Muscle layer of colon (tissue), 2 donors: ENCODE results near the gene ARHGAP27.

Experiments used
- H3K27ac ChIP-seq: one replicate; pipeline ENCODE4 v1.7.0; 2013; ENCODE audit warnings: low read depth, mild to moderate bottlenecking, low read length, moderate library complexity
- H3K27me3 ChIP-seq, 2 donors: one replicate each; pipeline ENCODE4 v1.7.0; 2013; ENCODE audit warnings: low read length in 2 of 2, mild to moderate bottlenecking in 2 of 2; ENCODE audit not compliant: insufficient read depth in 2 of 2, control insufficient read depth in 1 of 2
- H3K36me3 ChIP-seq: one replicate; pipeline ENCODE4 v1.7.0; 2013; ENCODE audit warnings: mild to moderate bottlenecking, low read length; ENCODE audit not compliant: insufficient read depth
- H3K4me1 ChIP-seq: one replicate; pipeline ENCODE4 v1.7.0; 2013; ENCODE audit warnings: mild to moderate bottlenecking, low read length; ENCODE audit not compliant: insufficient read depth
- H3K4me3 ChIP-seq, 2 donors: one replicate each; pipeline ENCODE4 v1.7.0; 2013; ENCODE audit warnings: low read length in 2 of 2, low read depth in 1 of 2, mild to moderate bottlenecking in 1 of 2, moderate library complexity in 1 of 2
- H3K9ac ChIP-seq: one replicate; pipeline ENCODE4 v1.7.0; 2013; ENCODE audit warnings: low read length
- H3K9me3 ChIP-seq: one replicate; pipeline ENCODE4 v1.7.0; 2013; ENCODE audit warnings: mild to moderate bottlenecking, low read length
- donor health status: abdominal sarcoma.
- donor health status: Adenocarcinoma of cecum.

Gene ARHGAP27

DNA sequence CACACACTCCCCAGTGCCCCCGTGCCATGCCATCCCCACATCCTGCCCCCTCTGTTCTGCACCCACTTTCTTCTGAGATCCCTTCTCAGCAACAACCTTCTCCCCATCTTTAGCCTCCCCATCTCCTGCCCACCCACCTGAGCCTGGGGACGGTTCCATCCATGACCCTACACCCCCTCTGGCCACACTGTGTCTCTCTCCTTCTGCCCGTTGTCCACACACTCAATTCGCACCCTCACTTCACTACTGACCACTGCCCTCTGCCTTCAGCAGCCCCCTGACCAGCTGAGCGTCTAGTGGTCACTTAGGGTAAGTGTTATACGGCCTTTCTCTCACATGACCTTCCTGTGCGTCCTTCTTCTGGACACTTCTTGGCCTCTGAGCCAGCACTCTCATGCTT is 6.1 kb downstream of the ARHGAP27 start:
- Histone ChIP-seq H3K36me3 (no peaks in the 10 kb centered on the region), H3K27ac (no peak overlapping the region), H3K9me3 (no peaks in the 10 kb centered on the region), H3K27me3 (peaks cover 21 to 45% of the 10 kb centered on the region in 2 donors), H3K4me3 (no peak overlapping the region), H3K4me1 (peaks cover 18% of the 10 kb centered on the region), H3K9ac (no peak overlapping the region)

- Histone ChIP-seq H3K9ac (no peak overlapping the region), H3K4me1 (peaks cover 18% of the 10 kb centered on the region), H3K27ac (no peak overlapping the region), H3K27me3 (peaks cover 21 to 39% of the 10 kb centered on the region in 2 donors), H3K9me3 (no peaks in the 10 kb centered on the region), H3K36me3 (no peaks in the 10 kb centered on the region), H3K4me3 (no peak overlapping the region)
Observed at GRCh38 chr17:45425984-45426413, 6.7 kb downstream of the ARHGAP27 start.

DNA sequence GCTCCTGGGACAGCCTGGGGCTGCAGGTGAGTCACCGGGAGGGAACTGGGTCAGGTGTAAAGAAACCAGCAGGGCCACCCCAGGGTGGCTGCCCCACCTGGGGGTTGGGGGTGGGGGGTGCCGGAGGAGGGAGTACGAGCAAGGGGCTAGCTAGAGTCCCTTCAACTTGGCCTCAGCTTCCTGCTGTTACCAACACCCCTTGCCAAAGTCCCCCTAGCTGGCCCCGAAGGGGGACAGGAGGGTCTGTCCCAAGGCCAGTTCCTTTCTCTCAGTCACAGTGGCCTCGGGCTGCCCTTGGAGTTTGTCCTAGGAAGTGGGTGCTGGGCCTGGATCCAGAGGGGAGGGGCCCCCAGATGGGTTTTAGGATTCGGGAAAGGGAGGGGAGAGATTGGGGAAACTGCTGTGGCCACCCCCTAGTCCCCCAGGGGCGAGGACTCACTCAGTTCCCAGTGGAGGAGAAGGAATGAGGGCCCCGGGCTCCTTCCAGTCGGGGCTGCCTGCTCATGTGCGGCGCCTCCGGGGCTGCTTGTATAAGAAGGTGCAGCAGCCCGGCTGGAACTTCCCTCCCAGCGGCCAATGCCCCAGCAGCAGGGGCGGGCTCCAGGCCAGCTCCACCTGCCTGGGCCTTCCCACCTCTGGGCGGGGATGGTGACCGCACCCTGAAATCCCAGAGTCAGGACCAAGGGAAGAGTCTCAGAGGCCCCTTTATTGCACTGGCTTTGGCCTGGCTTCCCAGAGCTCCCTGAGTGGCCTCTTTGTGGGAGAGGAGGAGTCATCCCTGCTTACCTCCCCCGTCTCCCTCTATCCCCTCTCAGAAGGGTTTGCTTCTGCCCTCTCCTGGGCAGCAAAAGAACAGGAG is 7.3 kb downstream of the ARHGAP27 start:
- H3K9me3 ChIP-seq: no peaks in the 10 kb centered on the region
- no peak overlapping the region for H3K9ac ChIP-seq
- no peak overlapping the region for H3K27ac ChIP-seq
- peaks cover 17 to 33% of the 10 kb centered on the region in 2 donors for H3K27me3 ChIP-seq
- H3K4me3 ChIP-seq: no peak overlapping the region
- H3K4me1 ChIP-seq: peaks cover 14% of the 10 kb centered on the region
- no peaks in the 10 kb centered on the region for H3K36me3 ChIP-seq

- Histone ChIP-seq H3K9me3 (no peaks in the 10 kb centered on the region), H3K27me3 (peaks cover 13 to 27% of the 10 kb centered on the region in 2 donors), H3K36me3 (no peaks in the 10 kb centered on the region), H3K9ac (no peak overlapping the region), H3K4me1 (peaks cover 13% of the 10 kb centered on the region), H3K4me3 (no peak overlapping the region), H3K27ac (no peak overlapping the region)
Observed at GRCh38 chr17:45424769-45425124, 7.9 kb downstream of the ARHGAP27 start.

GRCh38 chr17:45423975-45424335 is 8.7 kb downstream of the ARHGAP27 start:
- Histone ChIP-seq H3K36me3 (no peaks in the 10 kb centered on the region), H3K27ac (no peak overlapping the region), H3K4me1 (peaks cover 9% of the 10 kb centered on the region), H3K9me3 (no peaks in the 10 kb centered on the region), H3K9ac (no peak overlapping the region), H3K4me3 (no peak overlapping the region), H3K27me3 (peaks cover 8 to 20% of the 10 kb centered on the region in 2 donors)

DNA sequence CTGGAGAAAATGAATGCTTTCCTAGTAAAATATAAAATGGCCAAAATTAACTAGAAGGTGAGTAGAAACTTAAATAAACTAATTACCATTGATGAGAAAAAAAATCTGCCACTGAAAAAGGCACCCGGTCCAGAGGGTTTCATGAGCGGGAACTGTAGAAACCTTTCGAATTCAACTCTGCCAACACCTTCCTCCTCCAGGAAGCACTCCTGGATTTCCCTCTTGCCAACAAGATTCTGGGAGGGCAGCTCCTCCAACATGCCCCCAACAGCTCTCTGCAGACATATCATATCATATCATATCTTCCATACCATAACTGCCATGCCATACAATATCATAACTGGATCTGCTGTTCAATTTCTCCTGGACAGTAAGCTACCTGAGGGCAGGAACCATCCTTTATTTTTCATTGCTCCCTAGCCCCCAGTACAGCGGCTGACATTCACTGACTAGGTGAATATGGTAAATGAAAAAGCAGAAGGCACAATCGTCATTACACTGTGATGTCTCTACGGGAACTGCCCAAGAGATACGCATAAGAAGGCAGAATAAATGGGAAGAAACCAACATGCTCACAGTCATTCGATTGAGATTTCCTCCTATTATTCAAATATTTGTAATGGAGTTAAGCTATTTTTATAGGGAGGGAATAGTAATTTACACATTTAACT is 9.2 kb downstream of the ARHGAP27 start:
- Histone ChIP-seq H3K4me1 (peaks cover 5% of the 10 kb centered on the region), H3K27ac (no peak overlapping the region), H3K27me3 (peaks cover 4 to 15% of the 10 kb centered on the region in 2 donors), H3K9me3 (no peaks in the 10 kb centered on the region), H3K36me3 (no peaks in the 10 kb centered on the region), H3K9ac (no peak overlapping the region), H3K4me3 (no peak overlapping the region)

- H3K4me1 ChIP-seq: no peaks in the 10 kb centered on the region
- no peaks in the 10 kb centered on the region for H3K36me3 ChIP-seq
- H3K4me3 ChIP-seq: no peak overlapping the region
- H3K9ac ChIP-seq: no peak overlapping the region
- no peak overlapping the region for H3K27ac ChIP-seq
- no peaks in the 10 kb centered on the region for H3K27me3 ChIP-seq
- H3K9me3 ChIP-seq: no peaks in the 10 kb centered on the region
Observed at GRCh38 chr17:45414990-45415881, 17.4 kb downstream of the ARHGAP27 start.

DNA sequence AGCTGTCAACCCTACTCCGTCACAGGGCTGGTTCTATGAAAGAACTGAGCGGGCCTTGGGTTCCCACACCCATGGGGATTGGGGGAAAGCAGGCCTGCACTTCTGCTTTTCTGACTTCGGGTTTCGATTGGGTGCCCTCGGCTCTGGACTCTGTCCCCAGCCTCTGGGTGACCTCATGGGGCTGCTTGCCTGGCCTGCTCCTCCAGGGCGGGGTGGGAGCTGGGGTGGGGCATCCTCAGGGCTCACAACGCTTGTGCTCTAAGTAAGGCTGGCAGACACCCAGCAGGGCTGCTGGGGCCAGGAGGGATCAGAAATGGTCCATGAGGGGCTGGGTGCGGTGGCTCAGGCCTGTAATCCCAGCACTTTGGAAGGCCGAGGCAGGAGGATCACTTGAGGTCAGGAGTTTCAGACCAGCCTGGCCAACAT is 19.2 kb downstream of the ARHGAP27 start:
- Histone ChIP-seq H3K9ac (no peak overlapping the region), H3K27me3 (no peaks in the 10 kb centered on the region), H3K9me3 (no peaks in the 10 kb centered on the region), H3K36me3 (no peaks in the 10 kb centered on the region), H3K4me3 (no peak overlapping the region), H3K27ac (no peak overlapping the region), H3K4me1 (no peaks in the 10 kb centered on the region)

DNA sequence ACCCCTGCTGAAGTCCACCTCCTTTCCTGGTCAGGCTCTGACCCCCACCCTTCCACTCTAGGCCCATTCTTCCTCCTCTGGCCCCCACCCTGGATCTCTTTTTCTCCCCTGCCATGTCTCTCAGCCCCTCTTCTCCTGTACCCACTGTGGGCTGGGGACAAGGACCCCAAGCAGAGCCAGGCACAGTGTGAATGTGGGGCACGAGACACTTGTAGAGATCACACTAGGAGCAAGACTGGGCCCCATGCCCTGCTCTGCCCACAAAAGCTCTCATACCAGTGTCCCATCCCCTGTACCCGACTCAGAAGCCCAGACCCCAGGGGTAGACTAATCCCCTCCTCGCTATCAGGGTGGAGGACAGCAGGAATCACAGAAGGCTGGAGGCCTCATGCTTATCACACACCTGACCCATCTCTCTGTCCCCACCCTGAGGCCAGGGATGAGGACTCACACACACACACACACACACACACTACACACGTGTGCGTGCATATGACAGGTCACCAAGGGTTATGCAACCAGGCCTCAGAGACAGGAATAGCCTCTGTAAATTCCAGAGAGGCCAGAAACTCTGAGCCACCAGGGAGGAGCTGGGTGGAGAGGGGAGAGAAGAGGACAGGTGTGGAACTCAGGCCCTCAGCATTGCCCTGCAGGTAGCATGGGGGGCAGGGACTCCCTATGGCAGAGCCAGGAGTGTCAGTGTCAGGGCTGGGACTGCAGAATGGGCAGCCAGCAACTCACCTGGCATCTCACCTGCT is 21.1 kb downstream of the ARHGAP27 start:
- no peaks in the 10 kb centered on the region for H3K27me3 ChIP-seq
- no peak overlapping the region for H3K9ac ChIP-seq
- H3K4me1 ChIP-seq: no peaks in the 10 kb centered on the region
- H3K36me3 ChIP-seq: no peaks in the 10 kb centered on the region
- H3K9me3 ChIP-seq: no peaks in the 10 kb centered on the region
- no peak overlapping the region for H3K27ac ChIP-seq
- no peak overlapping the region for H3K4me3 ChIP-seq

- H3K4me1 ChIP-seq: no peaks in the 10 kb centered on the region
- peaks cover 0 to 5% of the 10 kb centered on the region in 2 donors for H3K27me3 ChIP-seq
- H3K9ac ChIP-seq: no peak overlapping the region
- peak overlapping the region in 1 of 2 donors; percentile 32 for H3K4me3 ChIP-seq
- H3K36me3 ChIP-seq: no peaks in the 10 kb centered on the region
- H3K27ac ChIP-seq: peak overlapping the region; percentile 3
- no peaks in the 10 kb centered on the region for H3K9me3 ChIP-seq
Observed at GRCh38 chr17:45410144-45411091, 22.3 kb downstream of the ARHGAP27 start.
